Pulmonary artery endothelial cell (primary cell): Measurements from ENCODE around the gene INTS13. TPM values are rescaled to one million over a fixed set of nuclear protein-coding genes. Genes with fewer than 3 reads are reported as not detected.
"Not testable (repeated sequence)": the region's sequence is repeated elsewhere in the genome, so short reads cannot be mapped to it uniquely, and the experiment has no call there.

Source experiments
- DNase-seq: peaks from one replicate; pipeline ENCODE4 v3.0.0-alpha.2; 2011; ENCODE audit warnings: low read depth, low spot score
- total RNA-seq: library from RNA; depleted of rRNA; stranded (reverse); fragments of >200 nt; gene quantifications from 2 replicates; pipeline ENCODE4 v1.2.3, GENCODE V29; 2014

Gene INTS13
- total RNA-seq, 1 donor from 2014 or later: 40.4 TPM

GRCh38 chr12:26936559-26937442, 980 bp downstream of the INTS13 start:
- DNase-seq: no peak

GRCh38 chr12:26935636-26936378, 2.0 kb downstream of the INTS13 start:
- no peak for DNase-seq

- no peak for DNase-seq
Observed at GRCh38 chr12:26929590-26929989, 8.2 kb downstream of the INTS13 start.

GRCh38 chr12:26928661-26929060, 9.1 kb downstream of the INTS13 start:
- DNase-seq: no peak

GRCh38 chr12:26921886-26922285, 15.9 kb downstream of the INTS13 start:
- DNase-seq: no peak

- no peak for DNase-seq
Observed at GRCh38 chr12:26919216-26919555, 18.6 kb downstream of the INTS13 start.

- DNase-seq: no peak
Observed at GRCh38 chr12:26918321-26919215, 19.2 kb downstream of the INTS13 start.

- DNase-seq: no peak
Observed at GRCh38 chr12:26906704-26907103, 31.1 kb downstream of the INTS13 start.

- no peak for DNase-seq
Observed at GRCh38 chr12:26906024-26906423, 31.8 kb downstream of the INTS13 start.

- DNase-seq: not testable (repeated sequence)
Observed at GRCh38 chr12:26903396-26903795, 34.4 kb downstream of the INTS13 start.

GRCh38 chr12:26896913-26897312, 40.9 kb downstream of the INTS13 start:
- DNase-seq: no peak

GRCh38 chr12:26895672-26896071, 42.1 kb downstream of the INTS13 start:
- DNase-seq: no peak

GRCh38 chr12:26891704-26892103, 46.1 kb downstream of the INTS13 start:
- DNase-seq: no peak

GRCh38 chr12:26890784-26891183, 47.0 kb downstream of the INTS13 start:
- DNase-seq: no peak

- DNase-seq: peak; percentile 48
Observed at GRCh38 chr12:26884765-26885576, 52.8 kb downstream of the INTS13 start.

- DNase-seq: no peak
Observed at GRCh38 chr12:26880625-26881024, 57.2 kb downstream of the INTS13 start.

- peak; percentile 71 for DNase-seq
Observed at GRCh38 chr12:26878661-26879119, 59.1 kb downstream of the INTS13 start.

- no peak for DNase-seq
Observed at GRCh38 chr12:26874501-26875296, 63.1 kb downstream of the INTS13 start.

GRCh38 chr12:26872625-26873024, 65.2 kb downstream of the INTS13 start:
- DNase-seq: no peak

GRCh38 chr12:26871985-26872384, 65.8 kb downstream of the INTS13 start:
- DNase-seq: no peak
